Hematopoietic multipotent progenitor cell treated with erythropoietin and hydrocortisone succinate and interleukin-3 and kit ligand, for 15 days (in vitro differentiated cells): ENCODE results near the gene SLC25A43.

Experiments used
- DNase-seq: peaks from one replicate; pipeline ENCODE4 v3.0.0-alpha.2; 2015; ENCODE audit warnings: low spot score

SLC25A43 gene

DNA sequence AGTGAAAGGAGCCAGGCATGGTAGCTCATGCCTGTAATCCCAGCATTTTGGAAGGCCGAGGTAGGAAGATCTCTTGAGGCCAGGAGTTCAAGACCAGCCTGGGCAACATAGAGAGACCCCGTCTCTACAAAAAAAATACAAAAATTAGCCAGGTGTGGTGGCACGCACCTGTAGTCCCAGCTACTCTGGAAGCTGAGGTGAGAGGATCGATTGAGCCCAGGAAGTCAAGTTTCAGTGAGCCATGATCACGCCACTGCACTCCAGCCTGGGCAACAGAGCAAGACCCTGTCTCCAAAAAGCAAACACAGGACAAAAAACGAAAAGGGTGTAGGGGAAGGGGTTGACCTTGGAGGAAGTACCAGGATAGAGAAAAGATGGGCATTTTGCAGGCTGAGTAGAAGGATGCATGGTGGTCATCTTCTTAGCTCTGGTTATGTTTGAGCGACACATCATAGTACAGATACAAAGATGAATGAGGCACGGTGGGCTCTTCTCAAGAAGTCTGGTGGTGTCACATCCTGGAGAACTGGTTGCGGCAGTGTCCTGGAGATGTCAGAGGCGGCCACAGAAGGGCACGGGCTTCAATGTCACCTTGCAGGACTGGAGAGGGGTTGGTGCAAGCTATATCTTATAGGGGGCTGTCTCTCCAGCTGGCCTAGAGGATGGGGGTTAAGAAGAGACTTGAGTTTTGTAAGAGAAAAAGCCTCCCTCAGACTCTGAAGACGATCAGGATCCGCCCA, 101.1 kb downstream of the SLC25A43 start:
- DNase-seq: no peak

DNA sequence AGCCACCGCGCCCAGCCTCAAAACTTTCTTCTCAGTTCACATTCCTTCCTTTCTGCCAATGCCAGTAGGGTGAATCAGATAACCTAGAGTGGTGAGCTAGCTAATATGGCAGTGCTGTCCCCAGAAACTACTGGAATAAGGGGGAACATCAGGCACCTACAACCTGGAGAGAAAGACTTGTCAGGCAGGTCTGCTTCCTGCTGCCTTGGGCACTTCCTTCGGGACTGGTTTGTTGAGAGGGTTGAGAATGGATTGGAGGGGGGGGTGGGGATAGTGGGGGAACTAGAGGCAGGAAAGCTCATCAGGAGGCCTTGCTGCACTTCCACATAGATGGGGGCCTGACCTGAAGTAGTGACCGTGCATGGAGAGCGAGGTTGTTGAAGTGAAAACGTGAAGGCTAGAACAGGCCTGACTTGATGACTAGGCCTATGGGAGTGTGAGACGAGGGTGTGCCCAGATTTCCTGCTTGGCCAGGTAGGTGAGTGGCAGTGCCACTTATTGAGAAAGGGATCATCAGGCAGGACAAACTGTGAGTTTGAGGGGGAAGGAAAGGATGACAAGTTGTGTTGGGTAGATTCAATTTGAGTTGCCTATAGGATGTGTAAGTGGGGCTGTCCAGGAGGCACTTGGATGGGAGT, 102.5 kb downstream of the SLC25A43 start:
- DNase-seq: no peak

DNA sequence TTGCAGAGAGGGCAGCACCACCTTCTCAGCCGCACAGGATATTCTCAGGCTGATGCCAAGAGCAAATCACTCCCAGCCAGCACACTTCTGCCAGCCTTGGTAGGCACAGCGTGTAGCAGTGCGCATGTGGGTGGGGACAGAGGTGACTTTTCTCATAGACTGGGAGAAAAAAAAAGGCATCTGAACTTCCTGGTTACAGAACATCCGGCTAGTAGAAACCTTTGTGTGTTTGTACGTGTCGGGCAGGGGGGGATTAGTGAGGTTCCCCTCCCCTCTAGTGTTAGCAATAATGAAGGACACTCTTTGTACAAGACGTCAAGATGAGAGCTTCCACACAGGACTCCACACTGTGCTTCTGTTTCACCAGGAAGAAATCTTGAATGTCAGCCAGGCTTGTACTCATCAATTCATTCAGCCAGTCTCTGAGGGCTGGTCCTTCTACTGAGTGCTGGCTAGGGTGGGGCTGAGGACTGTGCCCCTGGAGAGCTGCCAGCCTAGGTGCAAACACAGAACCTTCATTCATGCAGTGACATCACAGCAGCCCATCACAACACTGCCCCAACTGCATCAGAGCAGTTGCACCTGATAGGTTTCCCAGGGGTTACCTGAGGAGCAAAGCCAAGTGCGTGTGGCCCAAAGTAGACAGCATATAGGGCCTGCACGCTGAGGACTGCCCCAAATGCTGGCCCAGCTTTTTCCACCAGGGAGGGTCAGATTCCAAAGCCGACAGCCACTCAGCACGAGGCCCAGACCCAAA, 103.8 kb downstream of the SLC25A43 start:
- no peak for DNase-seq

DNA sequence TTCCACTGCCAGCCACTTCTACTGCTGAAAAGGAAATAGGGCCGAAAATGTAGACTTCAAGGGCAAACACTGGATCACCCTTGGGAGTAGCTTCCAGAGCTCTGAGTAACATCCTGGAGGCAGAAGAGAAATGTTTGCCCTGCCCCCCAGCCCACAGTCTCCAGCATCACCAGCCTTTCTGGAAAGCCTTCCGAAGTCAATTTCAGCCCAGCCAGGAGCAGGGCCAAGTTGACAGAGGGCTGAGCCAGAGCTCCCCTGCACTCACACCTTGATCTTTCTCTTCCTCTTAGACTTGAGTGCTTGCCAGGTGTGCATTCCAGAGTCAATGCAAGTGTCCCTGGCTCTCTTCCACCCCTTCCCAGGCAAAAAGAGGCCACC, 104.3 kb downstream of the SLC25A43 start:
- no peak for DNase-seq
